IMR-90 (cell line): Measurements from ENCODE around the gene QKI. TPM values are rescaled to one million over a fixed set of nuclear protein-coding genes. Genes with fewer than 3 reads are reported as not detected.

Experiments
- ATAC-seq: fragments of 200-7000 bp; cut with Tn5 transposase; 2 replicates; pipeline ENCODE4 v1.9.1; 2020; ENCODE audit warnings: low read depth, mild to moderate bottlenecking, moderate library complexity
- BruUV-seq: library from RNA; stranded (reverse); fragments of 400-500 nt; replicated peaks from 2 replicates; lab custom pipeline; 2021; lab: Mats Ljungman, UMichigan
- CTCF ChIA-PET: fragments of 300-600 bp; formaldehyde crosslinking; extraction: SDS; loops from one replicate; lab custom pipeline; 2021; ENCODE audit warnings: antibody characterized with exemption; lab: Yijun Ruan, JAX
- POLR2A ChIA-PET: fragments of 300-600 bp; sonication (Branson Sonifier 250); formaldehyde crosslinking; loops from one replicate; lab custom pipeline; 2022; ENCODE audit warnings: antibody characterized with exemption; ENCODE audit not compliant: unreplicated experiment; lab: Charles Lee
- DNase-seq: peaks from one replicate; pipeline ENCODE4 v3.0.0; 2013
- H2AFZ ChIP-seq: replicated peaks from 2 replicates; pipeline ENCODE3; 2013; ENCODE audit warnings: low read length, mild to moderate bottlenecking; ENCODE audit not compliant: poor library complexity
- H2AK5ac ChIP-seq: 2 replicates; pipeline ENCODE4 v1.6.1; 2013; ENCODE audit warnings: low read depth, low read length, inconsistent platforms
- H2AK9ac ChIP-seq: replicated peaks from 2 replicates; pipeline ENCODE3; 2013; ENCODE audit warnings: mild to moderate bottlenecking, low read depth, low read length, moderate library complexity; ENCODE audit not compliant: poor library complexity
- H2BK120ac ChIP-seq: 2 replicates; pipeline ENCODE4 v1.6.1; 2013; ENCODE audit warnings: low read depth, low read length, inconsistent platforms
- H2BK15ac ChIP-seq: 3 replicates; pipeline ENCODE4 v1.6.1; 2013; ENCODE audit warnings: low read depth, low read length, inconsistent platforms
- H2BK20ac ChIP-seq: 2 replicates; pipeline ENCODE4 v1.6.1; 2013; ENCODE audit warnings: low read depth, mild to moderate bottlenecking, inconsistent platforms, low read length, moderate library complexity
- H2BK5ac ChIP-seq: 2 replicates; pipeline ENCODE4 v1.6.1; 2013; ENCODE audit warnings: mild to moderate bottlenecking, low read depth, low read length, inconsistent platforms; ENCODE audit not compliant: poor library complexity, severe bottlenecking
- H3K14ac ChIP-seq: replicated peaks from 2 replicates; pipeline ENCODE4 v1.6.1; 2013; ENCODE audit warnings: low read depth, low read length, inconsistent platforms
- H3K18ac ChIP-seq: 2 replicates; pipeline ENCODE4 v1.6.1; 2013; ENCODE audit warnings: low read depth, low read length, control low read depth
- H3K23ac ChIP-seq: 2 replicates; pipeline ENCODE4 v1.6.1; 2013; ENCODE audit warnings: low read depth, low read length, inconsistent platforms
- H3K27ac ChIP-seq: 2 replicates; pipeline ENCODE4 v1.5.1; 2013; ENCODE audit warnings: mild to moderate bottlenecking, control low read depth, low read length; ENCODE audit not compliant: insufficient read depth
- H3K27me3 ChIP-seq: 2 replicates; pipeline ENCODE4 v1.6.1; 2013; ENCODE audit warnings: low read length; ENCODE audit not compliant: control insufficient read depth, insufficient read depth
- H3K36me3 ChIP-seq: 2 replicates; pipeline ENCODE4 v1.6.1; 2013; ENCODE audit warnings: low read length, mixed read lengths; ENCODE audit not compliant: control insufficient read depth, insufficient read depth
- H3K4ac ChIP-seq: 2 replicates; pipeline ENCODE4 v1.6.1; 2013; ENCODE audit warnings: low read depth, low read length, inconsistent platforms
- H3K4me1 ChIP-seq: 2 replicates; pipeline ENCODE4 v1.6.1; 2013; ENCODE audit warnings: low read length, mixed read lengths; ENCODE audit not compliant: control insufficient read depth, insufficient read depth
- H3K4me2 ChIP-seq: 2 replicates; pipeline ENCODE4 v1.6.1; 2013; ENCODE audit warnings: low read depth, mild to moderate bottlenecking, control low read depth, low read length, moderate library complexity
- H3K4me3 ChIP-seq: 2 replicates; pipeline ENCODE4 v1.5.1; 2013; ENCODE audit warnings: low read depth, mild to moderate bottlenecking, control low read depth, low read length, moderate library complexity; ENCODE audit not compliant: insufficient read depth
- H3K56ac ChIP-seq: 2 replicates; pipeline ENCODE4 v1.6.1; 2013; ENCODE audit warnings: low read length, inconsistent platforms; ENCODE audit not compliant: insufficient read depth; ENCODE audit errors: extremely low read depth
- H3K79me1 ChIP-seq, 2 experiments: 2 replicates each; pipeline ENCODE4 v1.6.1; 2013; ENCODE audit warnings: low read length in 2 of 2, inconsistent platforms in 1 of 2, low read depth in 1 of 2
- H3K9ac ChIP-seq: 2 replicates; pipeline ENCODE4 v1.6.1; 2013; ENCODE audit warnings: low read depth, low read length, control low read depth
- H3K9me1 ChIP-seq: 2 replicates; pipeline ENCODE4 v1.6.1; 2013; ENCODE audit warnings: low read length, inconsistent platforms; ENCODE audit not compliant: insufficient read depth
- H3K9me3 ChIP-seq: 2 replicates; pipeline ENCODE4 v1.6.1; 2013; ENCODE audit warnings: low read length; ENCODE audit not compliant: control insufficient read depth, insufficient read depth
- H4K20me1 ChIP-seq: 2 replicates; pipeline ENCODE4 v1.6.1; 2013; ENCODE audit warnings: low read length, inconsistent platforms; ENCODE audit not compliant: insufficient read depth
- H4K5ac ChIP-seq: 2 replicates; pipeline ENCODE4 v1.6.1; 2013; ENCODE audit warnings: mild to moderate bottlenecking, low read depth, low read length, control low read depth
- H4K8ac ChIP-seq, 2 experiments: 2 replicates each; pipeline ENCODE4 v1.6.1; 2013; ENCODE audit warnings: low read depth in 2 of 2, low read length in 2 of 2, control low read depth in 1 of 2, inconsistent platforms in 1 of 2
- H4K91ac ChIP-seq: 2 replicates; pipeline ENCODE4 v1.6.1; 2013; ENCODE audit warnings: low read depth, low read length, inconsistent platforms; ENCODE audit not compliant: insufficient read depth
- POLR2A ChIP-seq: IDR thresholded peaks from 2 replicates; pipeline ENCODE4 v1.6.1; 2012; ENCODE audit warnings: mild to moderate bottlenecking, low read depth, low read length
- WGBS, 2 experiments: methylation state at CpG; one replicate each; pipeline versions ENCODE4 v1.1.5 to v1.1.7; 2013; ENCODE audit warnings: missing lambda C conversion rate in 2 of 2; ENCODE audit not compliant: insufficient read length in 1 of 2; ENCODE audit errors: extremely low coverage in 2 of 2; 5-methylcytosine and 5-hydroxymethylcytosine counted together
- dilution Hi-C: fragments of 300-500 bp; cut with HindIII; formaldehyde crosslinking; loops from one replicate; pipeline ENCODE4 v1.14.3; 2018; ENCODE audit warnings: low sequenced_read_pairs; ENCODE audit not compliant: unreplicated experiment
- in situ Hi-C: fragments of 300-500 bp; cut with MboI; formaldehyde crosslinking; loops from 3 replicates; pipeline ENCODE4 v1.14.3; 2019; ENCODE audit warnings: low sequenced_read_pairs, inconsistent platforms, mixed read lengths
- intact Hi-C: fragments of 100-400 bp; cut with micrococcal nuclease; formaldehyde crosslinking; loops from 2 replicates; pipeline ENCODE4 v1.10.0; 2022
- polyA plus RNA-seq, 3 experiments: library from polyadenylated mRNA; depleted of rRNA; stranded (reverse); fragments of >200 nt; gene quantifications; 2 replicates each; pipeline ENCODE4 v1.2.3, GENCODE V29; 2012; ENCODE audit warnings: low replicate concordance in 1 of 3
- total RNA-seq: library from RNA; depleted of rRNA; stranded (reverse); fragments of >200 nt; gene quantifications from 2 replicates; pipeline ENCODE4 v1.2.3, GENCODE V29; 2012

Gene QKI
- total and polyA plus RNA-seq, 2 of the 4 experiments (the other 2 are of a cell fraction), result 112 to 232 TPM

DNA sequence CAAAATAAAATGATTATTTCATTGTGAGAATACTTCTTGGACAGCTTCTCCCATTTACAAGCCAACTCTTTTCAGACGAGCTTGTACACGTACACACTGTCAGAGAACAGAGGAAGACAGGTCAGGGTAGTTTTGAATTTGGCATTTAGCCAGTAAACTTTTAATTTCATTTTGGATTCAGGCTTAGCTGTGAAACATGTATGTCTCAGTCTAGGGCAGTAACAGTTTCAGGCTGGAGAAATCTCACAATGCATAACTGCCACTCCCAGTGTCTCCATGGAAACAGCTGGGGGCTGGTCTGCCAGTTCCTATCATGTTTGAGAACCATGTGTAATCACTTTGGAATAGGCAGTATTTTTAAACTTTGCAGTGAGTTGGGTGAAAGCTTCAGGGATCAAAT, 22.0 kb upstream of the QKI start:
- Histone ChIP-seq H4K8ac (no peak overlapping the region), H3K56ac (no peak overlapping the region), H2BK20ac (no peak overlapping the region), H3K79me1 (no peaks in the 10 kb centered on the region), H3K4me2 (no peak overlapping the region), H3K27ac (no peak overlapping the region), H3K18ac (no peak overlapping the region), H4K5ac (no peak overlapping the region), H3K9ac (no peak overlapping the region), H3K9me1 (no peaks in the 10 kb centered on the region), H3K9me3 (no peaks in the 10 kb centered on the region), H3K4me1 (peaks cover 3% of the 10 kb centered on the region), H3K14ac (no peak overlapping the region), H2AFZ (no peak overlapping the region), H2BK15ac (no peak overlapping the region), H3K36me3 (no peaks in the 10 kb centered on the region), H4K91ac (no peak overlapping the region), H3K4me3 (no peak overlapping the region), H3K4ac (no peak overlapping the region), H4K20me1 (no peaks in the 10 kb centered on the region), H3K23ac (no peak overlapping the region), H3K27me3 (no peaks in the 10 kb centered on the region), H2BK5ac (no peak overlapping the region), H2AK5ac (no peak overlapping the region), H2BK120ac (no peak overlapping the region), H2AK9ac (no peak overlapping the region)
- POLR2A ChIA-PET, result no interaction called here
- CTCF ChIA-PET, result no interaction called here
- intact Hi-C loops, result no loop called here
- no TSS peak for BruUV-seq
- WGBS, 2 experiments, result no CpG with 5 or more reads among the region's 2 CpGs
- DNase-seq (peak; percentile 33), ATAC-seq (peak; percentile 37)
- dilution Hi-C loops, result no loop called here
- in situ Hi-C loops, result no loop called here
- no peak for TF ChIP-seq POLR2A
